HCT116 (cell line): ENCODE results near the gene OPCML. TPM values are rescaled to one million over a fixed set of nuclear protein-coding genes. Genes with fewer than 3 reads are reported as not detected.

Experiments
- ATAC-seq: fragments of 200-7000 bp; cut with Tn5 transposase; 2 replicates; pipeline ENCODE4 v1.9.1; 2020; ENCODE audit warnings: mild to moderate bottlenecking, moderate library complexity
- BruUV-seq: library from RNA; stranded (reverse); fragments of 400-500 nt; replicated peaks from 2 replicates; lab custom pipeline; 2021; lab: Mats Ljungman, UMichigan
- CTCF ChIA-PET: fragments of 300-600 bp; sonication (Branson Sonifier 250); formaldehyde crosslinking; loops from one replicate; lab custom pipeline; 2021; ENCODE audit warnings: antibody characterized with exemption; lab: Charles Lee
- POLR2A ChIA-PET: fragments of 300-600, 350-600 bp; sonication (Branson Sonifier 250); formaldehyde crosslinking; loops from one replicate; lab custom pipeline; 2021; ENCODE audit warnings: antibody characterized with exemption; lab: Charles Lee
- RAD21 ChIA-PET, 2 experiments: fragments of 300-600 bp; sonication (Branson Sonifier 250); formaldehyde crosslinking; loops; one replicate each; lab custom pipeline; 2023; ENCODE audit warnings: low total read pairs in 2 of 2; ENCODE audit not compliant: uncharacterized antibody in 2 of 2, unreplicated experiment in 2 of 2, low non-redundant PET in 1 of 2; lab: Charles Lee
- DNase-seq: peaks from one replicate; pipeline ENCODE4 v3.0.0-alpha.2; 2010; ENCODE audit warnings: low read depth, low spot score
- H2AFZ ChIP-seq: fragments of 200-600 bp; shearing (Covaris generic), sonication (generic); 2 replicates; pipeline ENCODE4 v1.6.1; 2017; ENCODE audit warnings: low read depth, mixed run types, mixed read lengths, antibody characterized with exemption, low read length; ENCODE audit not compliant: poor library complexity, severe bottlenecking
- H3K27ac ChIP-seq: 2 replicates; pipeline ENCODE4 v1.5.1; 2012; ENCODE audit warnings: low read depth, low read length
- H3K27me3 ChIP-seq: fragments of 200-600 bp; sonication (generic); 2 replicates; pipeline ENCODE4 v1.6.1; 2016; ENCODE audit warnings: mixed run types, low read length, mixed read lengths; ENCODE audit not compliant: insufficient read depth
- H3K36me3 ChIP-seq, 2 experiments: fragments of 200-500 bp in 1 of 2; fragments of 200-600 bp in 1 of 2; sonication (Bioruptor generic) in 1 of 2; sonication (generic) in 1 of 2; 2 replicates each; pipeline versions ENCODE4 v1.5.1 to v1.6.1; 2014 to 2016; ENCODE audit warnings: low read length in 2 of 2, inconsistent platforms in 1 of 2, mixed read lengths in 1 of 2, mixed run types in 1 of 2; ENCODE audit not compliant: insufficient read depth in 2 of 2, control insufficient read depth in 1 of 2
- H3K4me1 ChIP-seq, 2 experiments: fragments of 200-600 bp in 1 of 2; sonication (generic) in 1 of 2; 2 replicates each; pipeline versions ENCODE4 v1.5.1 to v1.6.1; 2012 to 2017; ENCODE audit warnings: low read length in 2 of 2, inconsistent platforms in 1 of 2, mild to moderate bottlenecking in 1 of 2, mixed read lengths in 1 of 2, mixed run types in 1 of 2, moderate library complexity in 1 of 2; ENCODE audit not compliant: insufficient read depth in 2 of 2, control insufficient read depth in 1 of 2
- H3K4me2 ChIP-seq: fragments of 200-600 bp; sonication (generic); 2 replicates; pipeline ENCODE4 v1.6.1; 2017; ENCODE audit warnings: mixed run types, low read length, mixed read lengths
- H3K4me3 ChIP-seq, 2 experiments: fragments of 200-600 bp in 1 of 2; sonication (generic) in 1 of 2; replicated peaks in 1 of 2; 2 replicates each; pipeline ENCODE4 v1.5.1; 2011 to 2016; ENCODE audit warnings: low read length in 2 of 2, control low read depth in 1 of 2, low read depth in 1 of 2, mild to moderate bottlenecking in 1 of 2, mixed read lengths in 1 of 2, mixed run types in 1 of 2
- H3K79me2 ChIP-seq: fragments of 200-600 bp; sonication (generic); 2 replicates; pipeline ENCODE4 v1.6.1; 2017; ENCODE audit warnings: mild to moderate bottlenecking, mixed run types, low read length, moderate library complexity, mixed read lengths; ENCODE audit not compliant: insufficient read depth
- H3K9ac ChIP-seq: fragments of 200-600 bp; sonication (generic); 2 replicates; pipeline ENCODE4 v1.6.1; 2016; ENCODE audit warnings: low read length, mixed read lengths
- H3K9me2 ChIP-seq: fragments of 200-600 bp; sonication (generic), shearing (Covaris generic); 2 replicates; pipeline ENCODE4 v1.6.1; 2017; ENCODE audit warnings: mixed run types, mild to moderate bottlenecking, moderate library complexity; ENCODE audit not compliant: insufficient read depth
- H3K9me3 ChIP-seq, 2 experiments: fragments of 200-500 bp in 1 of 2; fragments of 200-600 bp in 1 of 2; sonication (Bioruptor generic) in 1 of 2; sonication (generic) in 1 of 2; 2 replicates each; pipeline ENCODE4 v1.6.1; 2014 to 2017; ENCODE audit warnings: low read length in 2 of 2, mixed read lengths in 2 of 2, inconsistent platforms in 1 of 2, low read depth in 1 of 2, mild to moderate bottlenecking in 1 of 2, mixed run types in 1 of 2, moderate library complexity in 1 of 2; ENCODE audit not compliant: control insufficient read depth in 1 of 2, insufficient read depth in 1 of 2
- H4K20me1 ChIP-seq: fragments of 200-600 bp; sonication (generic), shearing (Covaris generic); 2 replicates; pipeline ENCODE4 v1.6.1; 2017; ENCODE audit warnings: mixed run types, mild to moderate bottlenecking, moderate library complexity; ENCODE audit not compliant: insufficient read depth
- EGR1 ChIP-seq: IDR thresholded peaks from 2 replicates; pipeline ENCODE4 v1.6.1; 2012; ENCODE audit warnings: low read depth
- POLR2A ChIP-seq: IDR thresholded peaks from 2 replicates; pipeline ENCODE4 v1.7.0; 2011; ENCODE audit warnings: borderline replicate concordance; ENCODE audit not compliant: insufficient read depth, insufficient read length; ENCODE audit errors: extremely low read depth
- ZNF274 ChIP-seq: fragments of 200-500 bp; sonication (Bioruptor generic); IDR thresholded peaks from 2 replicates; pipeline ENCODE4 v1.6.1; 2014; ENCODE audit warnings: mild to moderate bottlenecking, low read depth, low read length, inconsistent platforms
- intact Hi-C: fragments of 100-400 bp; cut with micrococcal nuclease; formaldehyde crosslinking; loops from 2 replicates; pipeline ENCODE4 v1.10.0; 2022
- total RNA-seq: library from RNA; stranded (reverse); gene quantifications from one replicate; pipeline ENCODE4 v1.2.1, GENCODE V29; 2021; ENCODE audit not compliant: unreplicated experiment
- TF ChIP-seq, protein P1 (sequence below), 3 experiments: fragments of 200-600 bp in 1 of 3; sonication (generic) in 1 of 3; IDR thresholded peaks in 2 of 3; conservative IDR thresholded peaks in 1 of 3; 2 replicates each; pipeline ENCODE4 v1.5.1; 2012 to 2017; ENCODE audit warnings: low read depth in 2 of 3, low read length in 2 of 3, antibody characterized with exemption in 1 of 3, borderline replicate concordance in 1 of 3, control low read depth in 1 of 3, mild to moderate bottlenecking in 1 of 3, mixed read lengths in 1 of 3, mixed run types in 1 of 3, moderate library complexity in 1 of 3; ENCODE audit not compliant: insufficient read depth in 1 of 3
- TF ChIP-seq, protein P2 (sequence below): IDR thresholded peaks from 2 replicates; pipeline ENCODE4 v1.6.1; 2012
- TF ChIP-seq, protein P3 (sequence below): IDR thresholded peaks from 2 replicates; pipeline ENCODE4 v1.6.1; 2011; ENCODE audit warnings: mild to moderate bottlenecking, low read length, moderate library complexity; ENCODE audit not compliant: insufficient replicate concordance; ENCODE audit errors: extremely low read depth

The OPCML gene
- total RNA-seq, 1 experiment from 2014 or later = not detected

DNA sequence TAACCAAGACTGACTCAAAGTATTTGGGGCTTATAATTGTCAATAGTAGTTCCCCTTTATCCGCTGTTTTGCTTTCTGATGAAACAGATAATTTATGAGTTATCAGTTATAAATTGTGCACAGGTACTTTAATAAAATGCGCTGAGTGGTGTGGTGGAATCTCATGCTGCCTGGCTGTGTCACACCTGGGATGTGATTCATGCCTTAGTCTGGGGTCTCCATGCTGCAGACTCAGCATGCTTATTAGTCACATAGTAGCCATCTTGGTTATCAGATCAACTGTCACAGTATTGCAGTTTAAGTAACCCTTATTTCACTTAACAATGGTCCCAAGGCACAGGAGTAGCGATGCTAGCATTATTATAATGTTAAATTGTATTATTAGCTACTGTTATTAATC, 1166.7 kb downstream of the OPCML start:
- CTCF ChIA-PET = no interaction called here
- Histone ChIP-seq H3K36me3 (no peaks in the 10 kb centered on the region), H3K9ac (no peak overlapping the region), H3K4me1 (no peaks in the 10 kb centered on the region), H3K9me3 (peaks cover 4 to 28% of the 10 kb centered on the region in 2 experiments; a peak in 2 of 4 replicates), H3K27ac (no peak overlapping the region), H3K9me2 (no peaks in the 10 kb centered on the region), H2AFZ (no peak overlapping the region), H3K79me2 (no peaks in the 10 kb centered on the region), H4K20me1 (no peaks in the 10 kb centered on the region), H3K4me3 (no peak overlapping the region), H3K4me2 (no peak overlapping the region), H3K27me3 (no peaks in the 10 kb centered on the region)
- DNase-seq (no peak), ATAC-seq (no peak)
- TF ChIP-seq, protein P1, sequence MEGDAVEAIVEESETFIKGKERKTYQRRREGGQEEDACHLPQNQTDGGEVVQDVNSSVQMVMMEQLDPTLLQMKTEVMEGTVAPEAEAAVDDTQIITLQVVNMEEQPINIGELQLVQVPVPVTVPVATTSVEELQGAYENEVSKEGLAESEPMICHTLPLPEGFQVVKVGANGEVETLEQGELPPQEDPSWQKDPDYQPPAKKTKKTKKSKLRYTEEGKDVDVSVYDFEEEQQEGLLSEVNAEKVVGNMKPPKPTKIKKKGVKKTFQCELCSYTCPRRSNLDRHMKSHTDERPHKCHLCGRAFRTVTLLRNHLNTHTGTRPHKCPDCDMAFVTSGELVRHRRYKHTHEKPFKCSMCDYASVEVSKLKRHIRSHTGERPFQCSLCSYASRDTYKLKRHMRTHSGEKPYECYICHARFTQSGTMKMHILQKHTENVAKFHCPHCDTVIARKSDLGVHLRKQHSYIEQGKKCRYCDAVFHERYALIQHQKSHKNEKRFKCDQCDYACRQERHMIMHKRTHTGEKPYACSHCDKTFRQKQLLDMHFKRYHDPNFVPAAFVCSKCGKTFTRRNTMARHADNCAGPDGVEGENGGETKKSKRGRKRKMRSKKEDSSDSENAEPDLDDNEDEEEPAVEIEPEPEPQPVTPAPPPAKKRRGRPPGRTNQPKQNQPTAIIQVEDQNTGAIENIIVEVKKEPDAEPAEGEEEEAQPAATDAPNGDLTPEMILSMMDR (IDR thresholded peaks at IDR 0.05 in 2 of 3, conservative IDR thresholded peaks at IDR 0.05 in 1 of 3; ENCODE audit: borderline replicate concordance in 1 of 3, insufficient read depth in 1 of 3, low read depth in 2 of 3, low read length in 2 of 3) = no peak
- TF ChIP-seq ZNF274 (no peak), EGR1 (no peak), POLR2A (no peak)
- TF ChIP-seq, protein P2, sequence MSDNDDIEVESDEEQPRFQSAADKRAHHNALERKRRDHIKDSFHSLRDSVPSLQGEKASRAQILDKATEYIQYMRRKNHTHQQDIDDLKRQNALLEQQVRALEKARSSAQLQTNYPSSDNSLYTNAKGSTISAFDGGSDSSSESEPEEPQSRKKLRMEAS = no peak
- TF ChIP-seq, protein P3, sequence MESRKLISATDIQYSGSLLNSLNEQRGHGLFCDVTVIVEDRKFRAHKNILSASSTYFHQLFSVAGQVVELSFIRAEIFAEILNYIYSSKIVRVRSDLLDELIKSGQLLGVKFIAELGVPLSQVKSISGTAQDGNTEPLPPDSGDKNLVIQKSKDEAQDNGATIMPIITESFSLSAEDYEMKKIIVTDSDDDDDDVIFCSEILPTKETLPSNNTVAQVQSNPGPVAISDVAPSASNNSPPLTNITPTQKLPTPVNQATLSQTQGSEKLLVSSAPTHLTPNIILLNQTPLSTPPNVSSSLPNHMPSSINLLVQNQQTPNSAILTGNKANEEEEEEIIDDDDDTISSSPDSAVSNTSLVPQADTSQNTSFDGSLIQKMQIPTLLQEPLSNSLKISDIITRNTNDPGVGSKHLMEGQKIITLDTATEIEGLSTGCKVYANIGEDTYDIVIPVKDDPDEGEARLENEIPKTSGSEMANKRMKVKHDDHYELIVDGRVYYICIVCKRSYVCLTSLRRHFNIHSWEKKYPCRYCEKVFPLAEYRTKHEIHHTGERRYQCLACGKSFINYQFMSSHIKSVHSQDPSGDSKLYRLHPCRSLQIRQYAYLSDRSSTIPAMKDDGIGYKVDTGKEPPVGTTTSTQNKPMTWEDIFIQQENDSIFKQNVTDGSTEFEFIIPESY = no peak
- POLR2A ChIA-PET = no interaction called here
- no TSS peak for BruUV-seq
- RAD21 ChIA-PET = no interaction called here
- intact Hi-C loops = no loop called here
